A549 (cell line): ENCODE measurements around the gene TM4SF4.

Experiments
- CHD2 ChIP-seq: fragments of 150-350 bp; IDR thresholded peaks from 2 replicates; pipeline ENCODE4 v1.6.1; 2014; ENCODE audit warnings: low read length; ENCODE audit not compliant: partially characterized antibody
- CTCF ChIP-seq: fragments of >200 bp; sonication (Bioruptor Twin); formaldehyde crosslinking; IDR thresholded peaks from 3 replicates; pipeline ENCODE4 v1.5.1; 2016
- EHMT2 ChIP-seq: fragments of 200-600 bp; sonication (generic); IDR thresholded peaks from 2 replicates; pipeline ENCODE4 v1.6.1; 2016; ENCODE audit warnings: antibody characterized with exemption, low read depth, mild to moderate bottlenecking, moderate library complexity
- EP300 ChIP-seq, 2 experiments: fragments of >200 bp; sonication (Bioruptor Twin); formaldehyde crosslinking; IDR thresholded peaks; 2 replicates in 1 of 2; 3 replicates in 1 of 2; pipeline ENCODE4 v1.6.1; 2016 to 2017
- ESRRA ChIP-seq: fragments of 150-350 bp; IDR thresholded peaks from 2 replicates; pipeline ENCODE4 v1.6.1; 2014; ENCODE audit warnings: mild to moderate bottlenecking, low read length, borderline replicate concordance
- JUNB ChIP-seq: fragments of >200 bp; sonication (Bioruptor Twin); formaldehyde crosslinking; IDR thresholded peaks from 2 replicates; pipeline ENCODE4 v1.6.1; 2016
- KDM1A ChIP-seq: fragments of 200-600 bp; sonication (generic); IDR thresholded peaks from 2 replicates; pipeline ENCODE4 v1.6.1; 2016; ENCODE audit warnings: low read depth, mild to moderate bottlenecking
- MAX ChIP-seq: IDR thresholded peaks from 2 replicates; pipeline ENCODE4 v1.6.1; 2012
- MAZ ChIP-seq: fragments of 150-350 bp; IDR thresholded peaks from 2 replicates; pipeline ENCODE4 v1.6.1; 2014; ENCODE audit warnings: antibody characterized with exemption, low read depth, low read length, borderline replicate concordance
- POLR2A ChIP-seq: IDR thresholded peaks from 2 replicates; pipeline ENCODE4 v1.6.1; 2012; ENCODE audit warnings: mild to moderate bottlenecking, low read length
- RAD21 ChIP-seq, 2 experiments: fragments of >200 bp in 1 of 2; sonication (Bioruptor Twin) in 1 of 2; formaldehyde crosslinking in 1 of 2; IDR thresholded peaks in 1 of 2; conservative IDR thresholded peaks in 1 of 2; 2 replicates in 1 of 2; 3 replicates in 1 of 2; pipeline ENCODE4 v1.6.1; 2012 to 2018; ENCODE audit warnings: inconsistent platforms in 1 of 2
- REST ChIP-seq: fragments of 200-600 bp; sonication (generic); IDR thresholded peaks from 2 replicates; pipeline ENCODE4 v1.6.1; 2016; ENCODE audit warnings: antibody characterized with exemption, mild to moderate bottlenecking, moderate library complexity
- ZC3H11A ChIP-seq: fragments of 450-650 bp; IDR thresholded peaks from 2 replicates; pipeline ENCODE4 v1.6.1; 2014; ENCODE audit warnings: antibody characterized with exemption, mild to moderate bottlenecking

- no peak for TF ChIP-seq CHD2
- TF ChIP-seq CTCF, result no peak
- TF ChIP-seq KDM1A, result no peak
- TF ChIP-seq POLR2A, result no peak
- no peak for TF ChIP-seq REST
- no peak for TF ChIP-seq ESRRA
- TF ChIP-seq MAZ, result no peak
- no peak for TF ChIP-seq MAX
- TF ChIP-seq ZC3H11A, result no peak
- TF ChIP-seq EP300 (IDR thresholded peaks at IDR 0.05), result no peak
- no peak for TF ChIP-seq JUNB
- TF ChIP-seq EHMT2, result no peak
- no peak for TF ChIP-seq RAD21 (conservative IDR thresholded peaks at IDR 0.05 in 1 of 2, IDR thresholded peaks at IDR 0.05 in 1 of 2)
Measured at GRCh38 chr3:149552700-149553099, 78.2 kb downstream of the TM4SF4 start.
